Measurements from ENCODE around the gene SLC7A7.
"Not testable (repeated sequence)": the region's sequence is repeated elsewhere in the genome, so short reads cannot be mapped to it uniquely, and the experiment has no call there.

SLC7A7 gene

DNA sequence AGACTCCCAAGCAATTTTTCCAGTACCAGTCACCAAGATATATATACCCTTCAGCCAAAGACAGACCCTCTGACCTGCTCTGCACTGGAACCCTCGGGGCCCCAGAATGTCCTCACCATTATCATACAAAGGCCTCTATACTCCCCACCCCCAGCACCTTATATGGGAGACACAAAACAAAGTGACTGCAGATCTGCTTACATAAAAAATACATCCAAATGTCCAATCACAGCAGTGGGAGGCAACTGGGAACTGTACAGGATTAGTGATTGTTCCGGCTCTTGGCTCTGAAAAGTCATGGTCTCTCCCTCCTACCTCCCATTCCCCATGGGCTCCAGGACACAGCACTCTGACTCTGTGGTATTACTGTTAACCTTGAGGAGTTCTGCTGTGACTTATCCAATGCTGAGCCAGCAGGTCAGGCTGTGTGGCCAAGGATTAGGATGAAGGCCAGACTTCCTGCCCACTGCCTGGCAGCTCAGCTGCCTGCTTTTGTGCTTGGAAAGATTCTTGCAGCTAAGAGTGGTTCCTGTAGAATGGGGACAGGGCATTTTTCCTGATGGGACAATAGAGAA is 35.0 kb downstream of the SLC7A7 start:
- Histone ChIP-seq H3K9me3 (ENCODE audit: control insufficient read depth, insufficient read depth, low read length) (no peaks in the 10 kb centered on the region), H3K9ac (ENCODE audit: low read depth, low read length) (no peak overlapping the region), H3K27me3 (ENCODE audit: control insufficient read depth, insufficient read depth, low read length) (no peaks in the 10 kb centered on the region), H3K4me3 (ENCODE audit: low read depth, low read length) (no peak overlapping the region), H3K27ac (ENCODE audit: low read depth, low read length) (no peak overlapping the region), H3K36me3 (ENCODE audit: control insufficient read depth, insufficient read depth, low read length) (no peaks in the 10 kb centered on the region), H3K4me1 (ENCODE audit: control insufficient read depth, insufficient read depth, low read length) (no peaks in the 10 kb centered on the region)

DNA sequence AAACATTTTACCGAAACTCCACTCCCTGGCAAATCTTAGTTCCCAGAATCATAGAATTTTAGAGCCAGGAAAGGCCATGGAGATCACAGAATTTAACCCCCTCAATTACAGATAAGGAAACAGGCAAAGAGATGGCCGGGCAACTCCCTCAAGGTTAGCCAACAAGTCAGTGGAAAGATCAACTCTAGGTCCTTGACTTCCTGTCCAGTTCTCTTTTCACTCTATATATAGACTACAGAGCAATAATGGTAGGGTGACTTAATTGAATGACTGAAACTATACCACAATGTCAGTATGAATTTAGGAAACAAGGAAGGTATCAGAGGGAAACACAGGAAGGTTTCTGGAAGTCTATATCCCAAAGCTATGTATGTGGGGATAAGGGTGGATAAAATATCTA is 37.2 kb downstream of the SLC7A7 start:
- no peak overlapping the region for H3K9ac ChIP-seq (ENCODE audit: low read depth, low read length)
- no peaks in the 10 kb centered on the region for H3K4me1 ChIP-seq (ENCODE audit: control insufficient read depth, insufficient read depth, low read length)
- H3K9me3 ChIP-seq (ENCODE audit: control insufficient read depth, insufficient read depth, low read length), result no peaks in the 10 kb centered on the region
- H3K27me3 ChIP-seq (ENCODE audit: control insufficient read depth, insufficient read depth, low read length), result no peaks in the 10 kb centered on the region
- H3K4me3 ChIP-seq (ENCODE audit: low read depth, low read length), result no peak overlapping the region
- H3K36me3 ChIP-seq (ENCODE audit: control insufficient read depth, insufficient read depth, low read length), result peaks cover 8% of the 10 kb centered on the region
- H3K27ac ChIP-seq (ENCODE audit: low read depth, low read length), result no peak overlapping the region

DNA sequence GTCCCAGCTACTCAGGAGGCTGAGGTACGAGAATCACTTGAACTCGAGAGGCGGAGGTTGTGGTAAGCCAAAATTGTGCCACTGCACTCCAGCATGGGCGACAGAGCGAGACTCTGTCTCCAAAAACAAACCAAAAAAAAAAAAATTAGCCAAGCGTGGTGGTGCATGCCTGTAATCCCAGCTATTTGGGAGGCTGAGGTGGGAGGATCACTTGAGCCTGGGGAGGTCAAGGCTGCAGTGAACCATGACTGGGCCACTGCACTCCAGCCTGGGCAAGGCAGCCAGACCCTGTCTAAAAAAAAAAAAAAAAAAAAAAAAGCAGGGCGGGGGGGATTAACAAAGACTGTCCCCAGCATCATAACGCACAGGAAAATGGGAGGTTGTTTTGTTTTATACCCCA is 38.4 kb downstream of the SLC7A7 start:
- H3K27ac ChIP-seq (ENCODE audit: low read depth, low read length); H3K4me3 ChIP-seq (ENCODE audit: low read depth, low read length); H3K9ac ChIP-seq (ENCODE audit: low read depth, low read length); H3K9me3 ChIP-seq (ENCODE audit: control insufficient read depth, insufficient read depth, low read length); H3K27me3 ChIP-seq (ENCODE audit: control insufficient read depth, insufficient read depth, low read length); H3K4me1 ChIP-seq (ENCODE audit: control insufficient read depth, insufficient read depth, low read length): not testable (repeated sequence)
- H3K36me3 ChIP-seq (ENCODE audit: control insufficient read depth, insufficient read depth, low read length), result peaks cover 18% of the 10 kb centered on the region

DNA sequence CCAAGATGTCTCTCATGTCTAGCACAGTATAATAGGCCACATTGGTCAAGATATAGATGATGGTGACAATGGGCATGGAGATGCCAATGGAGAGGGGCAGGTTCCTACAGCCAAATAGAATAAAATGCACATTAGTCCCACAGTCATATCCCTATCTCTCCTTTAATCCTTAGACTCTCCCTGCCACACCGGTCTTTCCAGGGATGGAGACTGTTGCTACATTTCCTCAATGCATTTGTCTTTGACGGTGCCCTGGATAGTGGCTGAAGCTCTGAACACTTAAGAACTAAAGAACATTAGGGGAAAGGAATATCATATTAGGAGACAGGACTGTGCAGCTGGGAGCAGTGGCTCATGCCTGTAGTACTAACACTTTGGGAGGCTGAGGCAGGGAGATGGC is 39.0 kb downstream of the SLC7A7 start:
- no peak overlapping the region for H3K27ac ChIP-seq (ENCODE audit: low read depth, low read length)
- H3K4me3 ChIP-seq (ENCODE audit: low read depth, low read length), result no peak overlapping the region
- no peaks in the 10 kb centered on the region for H3K4me1 ChIP-seq (ENCODE audit: control insufficient read depth, insufficient read depth, low read length)
- H3K27me3 ChIP-seq (ENCODE audit: control insufficient read depth, insufficient read depth, low read length), result no peaks in the 10 kb centered on the region
- peaks cover 24% of the 10 kb centered on the region for H3K36me3 ChIP-seq (ENCODE audit: control insufficient read depth, insufficient read depth, low read length)
- H3K9ac ChIP-seq (ENCODE audit: low read depth, low read length), result no peak overlapping the region
- H3K9me3 ChIP-seq (ENCODE audit: control insufficient read depth, insufficient read depth, low read length), result no peaks in the 10 kb centered on the region

DNA sequence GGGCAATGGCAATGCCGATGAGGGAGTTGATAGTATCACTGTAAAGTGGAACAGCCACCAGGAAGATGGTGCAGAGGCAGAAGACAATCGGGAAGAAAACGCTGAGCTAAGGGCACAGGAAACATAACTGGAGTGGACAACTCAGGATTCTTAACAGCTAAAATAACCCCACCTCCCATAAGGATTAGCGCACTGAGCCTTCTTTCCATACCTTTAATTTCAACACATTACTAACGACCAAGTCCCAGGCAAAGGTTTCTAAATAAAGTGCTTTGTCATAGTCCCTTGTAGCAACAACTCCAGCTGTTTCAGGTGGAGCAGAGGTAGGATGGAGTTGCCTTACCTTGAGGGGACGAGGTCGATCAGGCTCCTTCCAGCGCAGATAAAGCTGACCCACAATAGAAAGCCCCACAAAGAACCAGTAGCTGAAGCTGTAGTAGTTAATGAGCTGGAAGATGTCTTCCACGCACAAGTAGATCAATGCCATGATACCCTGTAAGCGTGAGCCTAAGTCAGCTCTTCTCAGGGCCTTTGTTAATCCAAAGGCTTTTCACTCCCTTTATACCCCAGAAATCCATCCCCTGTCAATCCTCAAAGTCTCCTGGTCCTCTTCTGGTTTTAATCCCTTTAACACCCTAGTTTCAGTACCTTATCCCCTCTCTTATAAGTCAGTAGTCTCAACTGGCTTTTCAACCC is 41.1 kb downstream of the SLC7A7 start:
- H3K27me3 ChIP-seq (ENCODE audit: control insufficient read depth, insufficient read depth, low read length), result no peaks in the 10 kb centered on the region
- H3K4me1 ChIP-seq (ENCODE audit: control insufficient read depth, insufficient read depth, low read length), result no peaks in the 10 kb centered on the region
- peaks cover 45% of the 10 kb centered on the region for H3K36me3 ChIP-seq (ENCODE audit: control insufficient read depth, insufficient read depth, low read length)
- no peak overlapping the region for H3K4me3 ChIP-seq (ENCODE audit: low read depth, low read length)
- H3K9me3 ChIP-seq (ENCODE audit: control insufficient read depth, insufficient read depth, low read length), result no peaks in the 10 kb centered on the region
- no peak overlapping the region for H3K9ac ChIP-seq (ENCODE audit: low read depth, low read length)
- H3K27ac ChIP-seq (ENCODE audit: low read depth, low read length), result no peak overlapping the region

DNA sequence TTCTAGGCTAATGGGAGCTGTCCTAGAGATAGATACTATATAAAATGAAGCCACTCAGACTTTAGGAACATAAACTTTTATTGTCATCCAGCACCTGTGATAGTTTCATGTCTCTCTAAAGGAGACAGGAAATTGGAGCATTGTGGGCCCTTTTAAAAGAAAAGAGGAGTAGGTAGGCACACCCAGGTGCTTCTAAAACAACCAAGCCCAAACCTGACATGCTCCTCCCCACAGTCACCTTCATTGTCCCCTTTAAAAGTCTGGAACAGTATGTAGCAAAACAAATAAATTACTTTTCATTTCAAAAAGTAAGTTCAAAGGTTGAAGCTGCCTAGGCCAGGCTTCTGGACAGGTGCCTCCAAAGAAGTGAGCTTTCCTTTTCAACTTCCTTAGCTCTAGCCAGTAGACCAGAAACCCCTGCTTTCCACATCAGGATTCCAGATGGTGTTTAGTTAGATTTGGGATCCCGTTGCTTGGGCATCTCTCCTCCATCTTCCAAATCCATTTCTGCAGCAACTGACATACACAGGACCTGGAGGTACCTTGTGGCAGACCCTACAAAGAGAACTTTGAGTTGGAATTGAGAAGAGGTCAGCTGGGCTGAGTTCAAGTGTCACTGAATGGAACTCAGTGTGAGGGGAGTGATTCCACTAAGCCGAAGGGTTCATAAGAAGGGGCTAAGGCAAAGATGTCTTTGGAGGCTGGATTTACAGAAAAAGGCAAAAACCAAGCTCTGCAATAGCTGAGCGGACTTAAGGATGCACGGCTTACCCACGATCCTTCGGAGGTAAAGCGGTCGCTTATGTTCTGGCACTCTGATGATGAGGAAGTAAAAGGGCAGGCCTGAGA is 41.8 kb downstream of the SLC7A7 start:
- peaks cover 53% of the 10 kb centered on the region for H3K36me3 ChIP-seq (ENCODE audit: control insufficient read depth, insufficient read depth, low read length)
- no peak overlapping the region for H3K9ac ChIP-seq (ENCODE audit: low read depth, low read length)
- no peak overlapping the region for H3K27ac ChIP-seq (ENCODE audit: low read depth, low read length)
- no peaks in the 10 kb centered on the region for H3K27me3 ChIP-seq (ENCODE audit: control insufficient read depth, insufficient read depth, low read length)
- H3K9me3 ChIP-seq (ENCODE audit: control insufficient read depth, insufficient read depth, low read length), result no peaks in the 10 kb centered on the region
- no peaks in the 10 kb centered on the region for H3K4me1 ChIP-seq (ENCODE audit: control insufficient read depth, insufficient read depth, low read length)
- no peak overlapping the region for H3K4me3 ChIP-seq (ENCODE audit: low read depth, low read length)

DNA sequence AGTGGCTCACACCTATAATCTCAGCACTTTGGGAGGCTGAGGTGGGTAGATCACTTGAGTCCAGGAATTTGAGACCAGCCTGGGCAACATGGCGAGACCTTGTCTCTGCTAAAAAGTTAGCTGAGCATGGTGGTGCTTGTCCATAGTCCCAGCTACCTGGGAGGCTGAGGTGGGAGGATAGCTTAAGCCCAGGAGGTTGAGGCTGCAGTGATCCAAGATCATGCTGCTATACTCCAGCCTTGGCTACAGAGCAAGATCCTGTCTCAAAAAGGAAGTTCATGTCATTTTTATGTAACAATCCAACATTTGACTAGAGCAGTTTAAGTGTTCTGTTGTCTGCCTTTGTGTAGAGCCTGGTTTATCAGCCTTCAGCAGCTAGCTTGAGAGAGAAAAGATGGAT is 42.5 kb downstream of the SLC7A7 start:
- no peak overlapping the region for H3K9ac ChIP-seq (ENCODE audit: low read depth, low read length)
- peaks cover 59% of the 10 kb centered on the region for H3K36me3 ChIP-seq (ENCODE audit: control insufficient read depth, insufficient read depth, low read length)
- H3K27ac ChIP-seq (ENCODE audit: low read depth, low read length), result no peak overlapping the region
- no peak overlapping the region for H3K4me3 ChIP-seq (ENCODE audit: low read depth, low read length)
- no peaks in the 10 kb centered on the region for H3K9me3 ChIP-seq (ENCODE audit: control insufficient read depth, insufficient read depth, low read length)
- no peaks in the 10 kb centered on the region for H3K27me3 ChIP-seq (ENCODE audit: control insufficient read depth, insufficient read depth, low read length)
- no peaks in the 10 kb centered on the region for H3K4me1 ChIP-seq (ENCODE audit: control insufficient read depth, insufficient read depth, low read length)

DNA sequence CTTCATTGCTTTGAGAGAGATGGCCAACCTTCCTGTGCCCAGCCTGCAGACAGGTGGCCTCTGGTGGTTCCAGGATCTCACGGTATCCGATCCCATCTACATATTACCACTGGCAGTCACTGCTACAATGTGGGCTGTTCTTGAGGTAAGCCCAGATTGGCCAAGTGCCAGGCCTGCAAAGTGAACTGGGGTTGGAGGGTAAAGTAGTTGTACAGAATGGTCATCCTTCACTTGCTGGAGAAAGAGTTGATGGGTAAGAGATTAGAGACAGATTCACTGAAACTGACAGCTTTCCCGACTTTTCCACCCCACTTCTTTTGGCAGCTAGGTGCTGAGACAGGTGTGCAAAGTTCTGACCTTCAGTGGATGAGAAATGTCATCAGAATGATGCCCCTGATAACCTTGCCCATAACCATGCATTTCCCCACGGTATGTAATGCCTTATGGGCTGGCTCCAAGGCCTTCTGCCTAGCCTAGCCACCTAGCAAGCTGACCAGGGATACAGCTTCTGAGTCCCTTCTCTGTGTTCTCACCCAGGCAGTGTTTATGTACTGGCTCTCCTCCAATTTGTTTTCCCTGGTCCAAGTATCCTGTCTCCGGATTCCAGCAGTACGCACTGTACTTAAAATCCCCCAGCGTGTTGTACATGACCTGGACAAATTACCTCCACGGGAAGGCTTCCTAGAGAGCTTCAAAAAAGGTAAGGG is 44.6 kb downstream of the SLC7A7 start:
- Histone ChIP-seq H3K9ac (ENCODE audit: low read depth, low read length) (no peak overlapping the region), H3K27me3 (ENCODE audit: control insufficient read depth, insufficient read depth, low read length) (no peaks in the 10 kb centered on the region), H3K4me3 (ENCODE audit: low read depth, low read length) (no peak overlapping the region), H3K36me3 (ENCODE audit: control insufficient read depth, insufficient read depth, low read length) (peaks cover 60% of the 10 kb centered on the region), H3K9me3 (ENCODE audit: control insufficient read depth, insufficient read depth, low read length) (no peaks in the 10 kb centered on the region), H3K4me1 (ENCODE audit: control insufficient read depth, insufficient read depth, low read length) (peaks cover 8% of the 10 kb centered on the region), H3K27ac (ENCODE audit: low read depth, low read length) (no peak overlapping the region)

DNA sequence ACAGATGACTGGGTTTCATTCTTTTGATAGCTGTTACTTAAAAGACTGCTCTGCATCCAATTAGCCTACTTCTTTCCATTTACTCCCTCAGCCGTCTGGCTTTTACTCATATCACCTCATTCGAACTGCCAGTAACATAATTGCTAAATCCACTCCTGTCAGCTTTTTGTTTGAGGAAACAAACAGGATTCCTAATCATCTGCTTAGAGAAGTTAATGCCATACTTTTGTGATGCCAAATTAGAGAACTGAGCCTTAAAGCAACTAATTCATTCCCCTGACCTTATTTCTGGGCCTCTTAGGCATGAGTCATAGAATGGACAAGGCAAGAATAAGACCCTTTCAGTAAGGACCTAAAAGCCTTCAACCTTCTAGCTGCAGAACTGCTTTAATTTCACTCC is 45.9 kb downstream of the SLC7A7 start:
- Histone ChIP-seq H3K9me3 (ENCODE audit: control insufficient read depth, insufficient read depth, low read length) (no peaks in the 10 kb centered on the region), H3K36me3 (ENCODE audit: control insufficient read depth, insufficient read depth, low read length) (peaks cover 60% of the 10 kb centered on the region)

DNA sequence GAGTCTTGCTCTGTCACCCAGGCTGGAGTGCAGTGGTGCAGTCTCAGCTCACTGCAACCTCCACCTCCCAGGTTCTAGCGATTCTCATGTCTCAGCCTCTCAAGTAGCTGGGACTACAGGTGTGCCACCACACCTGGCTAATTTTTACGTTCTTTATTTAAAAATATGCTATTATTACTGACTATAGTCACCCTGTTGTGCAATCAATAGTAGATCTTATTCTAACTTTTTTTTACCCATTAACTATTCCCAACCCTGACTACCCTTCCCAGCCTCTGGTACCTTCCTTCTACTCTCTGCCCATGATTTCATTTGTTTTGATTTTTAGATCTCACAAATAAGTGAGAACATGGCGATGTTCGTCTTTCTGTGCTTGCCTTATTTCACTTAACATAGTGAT is 46.3 kb downstream of the SLC7A7 start:
- Histone ChIP-seq H3K4me1 (ENCODE audit: control insufficient read depth, insufficient read depth, low read length) (peaks cover 8% of the 10 kb centered on the region), H3K4me3 (ENCODE audit: low read depth, low read length) (no peak overlapping the region), H3K27ac (ENCODE audit: low read depth, low read length) (no peak overlapping the region), H3K9me3 (ENCODE audit: control insufficient read depth, insufficient read depth, low read length) (no peaks in the 10 kb centered on the region), H3K9ac (ENCODE audit: low read depth, low read length) (no peak overlapping the region), H3K27me3 (ENCODE audit: control insufficient read depth, insufficient read depth, low read length) (no peaks in the 10 kb centered on the region), H3K36me3 (ENCODE audit: control insufficient read depth, insufficient read depth, low read length) (peaks cover 60% of the 10 kb centered on the region)

More for the DNA sequence above, 45.9 kb downstream of the SLC7A7 start:
- no peak overlapping the region for H3K4me3 ChIP-seq (ENCODE audit: low read depth, low read length)
- H3K27ac ChIP-seq (ENCODE audit: low read depth, low read length), result no peak overlapping the region
- no peaks in the 10 kb centered on the region for H3K27me3 ChIP-seq (ENCODE audit: control insufficient read depth, insufficient read depth, low read length)
- H3K4me1 ChIP-seq (ENCODE audit: control insufficient read depth, insufficient read depth, low read length), result peaks cover 8% of the 10 kb centered on the region
- H3K9ac ChIP-seq (ENCODE audit: low read depth, low read length), result no peak overlapping the region

DNA sequence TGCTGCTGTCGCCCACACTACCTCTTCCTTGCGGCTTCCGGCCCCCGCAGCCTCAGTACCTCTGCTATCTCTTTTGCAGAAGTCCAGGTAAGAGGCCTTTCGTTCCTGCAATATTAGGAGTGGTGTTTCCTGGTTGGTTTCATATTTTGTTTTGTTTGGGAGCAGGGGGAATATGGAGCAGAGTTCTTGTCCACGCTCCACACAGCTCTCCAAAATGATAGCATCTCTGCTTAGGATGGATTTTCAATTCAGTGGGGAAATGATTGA is 48.0 kb downstream of the SLC7A7 start:
- Histone ChIP-seq H3K27me3 (ENCODE audit: control insufficient read depth, insufficient read depth, low read length) (no peaks in the 10 kb centered on the region), H3K4me1 (ENCODE audit: control insufficient read depth, insufficient read depth, low read length) (peaks cover 8% of the 10 kb centered on the region), H3K9me3 (ENCODE audit: control insufficient read depth, insufficient read depth, low read length) (no peaks in the 10 kb centered on the region), H3K9ac (ENCODE audit: low read depth, low read length) (peak overlapping the region; percentile 97), H3K27ac (ENCODE audit: low read depth, low read length) (peak overlapping the region; percentile 86), H3K36me3 (ENCODE audit: control insufficient read depth, insufficient read depth, low read length) (peaks cover 45% of the 10 kb centered on the region), H3K4me3 (ENCODE audit: low read depth, low read length) (peak overlapping the region; percentile 93)
